ENCODE measurements around the gene TPCN2.

TPCN2 gene

DNA sequence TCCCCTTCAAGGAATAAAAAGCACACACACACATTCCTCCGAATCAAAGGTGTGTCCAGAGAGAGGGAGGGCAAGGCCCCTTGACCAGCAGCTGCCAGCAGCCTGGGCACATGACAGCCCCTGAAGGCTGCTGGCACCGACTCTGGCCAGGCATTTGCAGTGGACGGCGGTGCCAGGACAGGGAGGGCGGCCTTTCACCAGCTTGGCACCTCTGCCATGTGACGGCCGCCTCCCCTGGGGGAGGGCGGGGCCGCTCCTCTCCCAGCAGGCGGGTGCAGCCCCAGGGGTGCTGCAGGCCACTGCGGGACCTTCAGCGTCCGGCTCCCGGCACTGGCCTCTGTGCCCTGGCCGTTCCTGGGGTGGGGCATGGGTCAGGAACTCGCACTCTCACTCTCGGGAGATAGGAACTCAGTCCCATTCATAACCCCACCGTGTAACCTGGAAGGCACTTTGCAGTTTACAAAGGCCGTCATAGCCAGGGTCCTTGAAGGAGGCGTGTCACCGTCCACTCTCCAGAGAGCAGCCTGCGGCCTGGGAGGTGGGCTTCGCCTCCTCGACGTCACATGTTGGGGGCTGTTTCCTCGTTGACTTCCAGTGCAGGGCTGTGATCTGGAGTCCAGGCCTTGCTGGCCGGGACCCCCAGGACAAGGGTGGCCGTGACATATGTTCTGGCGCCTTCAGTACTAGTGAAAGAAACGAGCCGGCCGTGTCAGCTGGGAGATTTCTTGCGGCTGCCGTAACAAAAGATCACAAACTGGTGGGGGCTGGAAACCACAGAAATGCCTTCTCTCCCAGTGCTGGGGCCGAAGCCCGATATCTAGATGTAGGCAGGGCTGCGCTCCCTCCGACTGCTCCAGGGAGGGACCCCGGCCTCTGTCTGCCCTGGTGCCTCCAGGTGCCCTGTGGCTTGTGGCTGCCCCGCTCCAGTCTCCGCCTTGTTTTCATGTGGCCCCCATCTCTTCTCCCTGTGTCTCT lies 67.1 kb downstream of the TPCN2 start:
- Histone ChIP-seq H3K27ac (ENCODE audit: insufficient read depth in 1 of 2, low read depth in 1 of 2, low read length in 2 of 2, poor library complexity in 1 of 2, severe bottlenecking in 2 of 2) (no peak overlapping the region), H3K36me3 (ENCODE audit: control insufficient read depth in 4 of 4, insufficient read depth in 4 of 4, low read length in 3 of 4) (no peaks in the 10 kb centered on the region), H3K27me3 (replicated peaks in 2 of 5; ENCODE audit: control insufficient read depth in 4 of 5, insufficient read depth in 5 of 5, low read length in 4 of 5) (peaks cover 0 to 2% (median 0%) of the 10 kb centered on the region in 5 experiments), H3K9me3 (ENCODE audit: control extremely low read depth in 1 of 5, control insufficient read depth in 4 of 5, insufficient read depth in 2 of 5, low read depth in 1 of 5, low read length in 4 of 5) (peaks cover 0 to 2% (median 0%) of the 10 kb centered on the region in 5 experiments), H3K4me3 (ENCODE audit: control insufficient read depth in 1 of 7, extremely low read depth in 1 of 7, insufficient read depth in 4 of 7, low read depth in 2 of 7, low read length in 6 of 7) (no peak overlapping the region), H3K4me1 (ENCODE audit: control extremely low read depth in 1 of 4, control insufficient read depth in 4 of 4, insufficient read depth in 4 of 4, low read length in 3 of 4) (peaks cover 0 to under 1% (median under 1%) of the 10 kb centered on the region in 4 experiments)
- 94% methylated on average over 41 of the region's 41 CpGs for WGBS (ENCODE audit: insufficient coverage)
- DNase-seq, result no peak
- ChIA-PET POLR2A (no interaction called here), CTCF (interaction anchor here (1.1 to 3.5 kb wide), 4 partner anchors 11 to 556 kb away, joined by 3 to 14 read pairs (median 3); no protein-coding TSS in a partner anchor)

DNA sequence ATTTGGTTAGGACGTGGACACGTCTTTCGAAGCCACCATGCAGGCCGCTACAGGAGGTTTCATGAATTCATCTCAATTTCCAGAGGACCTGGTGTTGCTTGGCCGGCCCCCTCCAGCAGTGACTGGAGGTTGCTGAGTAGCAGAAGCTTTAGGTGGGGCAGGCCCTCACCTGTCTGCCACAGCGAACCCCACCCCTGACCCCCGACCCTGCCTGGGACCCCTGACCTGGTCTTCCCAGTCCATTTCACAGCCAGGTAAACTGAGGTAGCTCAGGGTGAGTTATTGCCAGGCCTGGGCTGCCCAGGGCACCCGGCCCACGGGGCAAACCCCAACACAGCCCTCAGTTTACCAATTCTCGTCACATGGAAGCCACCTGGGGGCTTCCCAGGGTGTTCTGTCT lies 67.9 kb downstream of the TPCN2 start:
- CTCF ChIA-PET, result no interaction called here
- DNase-seq, result no peak
- H3K27ac ChIP-seq (ENCODE audit: insufficient read depth in 1 of 2, low read depth in 1 of 2, low read length in 2 of 2, poor library complexity in 1 of 2, severe bottlenecking in 2 of 2), result no peak overlapping the region
- H3K4me1 ChIP-seq (ENCODE audit: control extremely low read depth in 1 of 4, control insufficient read depth in 4 of 4, insufficient read depth in 4 of 4, low read length in 3 of 4), result peaks cover 0 to 7% (median 3%) of the 10 kb centered on the region in 4 experiments
- no peaks in the 10 kb centered on the region for H3K36me3 ChIP-seq (ENCODE audit: control insufficient read depth in 4 of 4, insufficient read depth in 4 of 4, low read length in 3 of 4)
- no peak overlapping the region for H3K4me3 ChIP-seq (ENCODE audit: control insufficient read depth in 1 of 7, extremely low read depth in 1 of 7, insufficient read depth in 4 of 7, low read depth in 2 of 7, low read length in 6 of 7)
- POLR2A ChIA-PET, result no interaction called here
- 91% methylated on average over 9 of the region's 10 CpGs for WGBS (ENCODE audit: insufficient coverage)
- peaks cover 0 to 2% (median 0%) of the 10 kb centered on the region in 5 experiments for H3K9me3 ChIP-seq (ENCODE audit: control extremely low read depth in 1 of 5, control insufficient read depth in 4 of 5, insufficient read depth in 2 of 5, low read depth in 1 of 5, low read length in 4 of 5)
- no peaks in the 10 kb centered on the region for H3K27me3 ChIP-seq (replicated peaks in 2 of 5; ENCODE audit: control insufficient read depth in 4 of 5, insufficient read depth in 5 of 5, low read length in 4 of 5)

GRCh38 chr11:69119190-69119589 lies 70.5 kb downstream of the TPCN2 start:
- H3K36me3 ChIP-seq (ENCODE audit: control insufficient read depth in 4 of 4, insufficient read depth in 4 of 4, low read length in 3 of 4), result no peaks in the 10 kb centered on the region
- H3K4me1 ChIP-seq (ENCODE audit: control extremely low read depth in 1 of 4, control insufficient read depth in 4 of 4, insufficient read depth in 4 of 4, low read length in 3 of 4), result peaks cover 0 to 20% (median 14%) of the 10 kb centered on the region in 4 experiments
- DNase-seq, result no peak
- WGBS (ENCODE audit: insufficient coverage), result 43% methylated on average over 1 of the region's 2 CpGs
- H3K27me3 ChIP-seq (replicated peaks in 2 of 5; ENCODE audit: control insufficient read depth in 4 of 5, insufficient read depth in 5 of 5, low read length in 4 of 5), result no peaks in the 10 kb centered on the region
- peaks cover 0 to 2% (median 0%) of the 10 kb centered on the region in 5 experiments for H3K9me3 ChIP-seq (ENCODE audit: control extremely low read depth in 1 of 5, control insufficient read depth in 4 of 5, insufficient read depth in 2 of 5, low read depth in 1 of 5, low read length in 4 of 5)
- H3K4me3 ChIP-seq (ENCODE audit: control insufficient read depth in 1 of 7, extremely low read depth in 1 of 7, insufficient read depth in 4 of 7, low read depth in 2 of 7, low read length in 6 of 7), result no peak overlapping the region
- ChIA-PET POLR2A (no interaction called here), CTCF (no interaction called here)
- no peak overlapping the region for H3K27ac ChIP-seq (ENCODE audit: insufficient read depth in 1 of 2, low read depth in 1 of 2, low read length in 2 of 2, poor library complexity in 1 of 2, severe bottlenecking in 2 of 2)

GRCh38 chr11:69120096-69120875 lies 71.6 kb downstream of the TPCN2 start:
- no peaks in the 10 kb centered on the region for H3K36me3 ChIP-seq (ENCODE audit: control insufficient read depth in 4 of 4, insufficient read depth in 4 of 4, low read length in 3 of 4)
- no peak for DNase-seq
- CTCF ChIA-PET, result no interaction called here
- peaks cover 0 to 2% (median 0%) of the 10 kb centered on the region in 5 experiments for H3K9me3 ChIP-seq (ENCODE audit: control extremely low read depth in 1 of 5, control insufficient read depth in 4 of 5, insufficient read depth in 2 of 5, low read depth in 1 of 5, low read length in 4 of 5)
- no peak overlapping the region for H3K27ac ChIP-seq (ENCODE audit: insufficient read depth in 1 of 2, low read depth in 1 of 2, low read length in 2 of 2, poor library complexity in 1 of 2, severe bottlenecking in 2 of 2)
- WGBS (ENCODE audit: insufficient coverage), result 94% methylated on average over 17 of the region's 21 CpGs
- no peak overlapping the region for H3K4me3 ChIP-seq (ENCODE audit: control insufficient read depth in 1 of 7, extremely low read depth in 1 of 7, insufficient read depth in 4 of 7, low read depth in 2 of 7, low read length in 6 of 7)
- H3K4me1 ChIP-seq (ENCODE audit: control extremely low read depth in 1 of 4, control insufficient read depth in 4 of 4, insufficient read depth in 4 of 4, low read length in 3 of 4), result peaks cover 0 to 20% (median 14%) of the 10 kb centered on the region in 4 experiments
- no peaks in the 10 kb centered on the region for H3K27me3 ChIP-seq (replicated peaks in 2 of 5; ENCODE audit: control insufficient read depth in 4 of 5, insufficient read depth in 5 of 5, low read length in 4 of 5)
- POLR2A ChIA-PET, result no interaction called here

DNA sequence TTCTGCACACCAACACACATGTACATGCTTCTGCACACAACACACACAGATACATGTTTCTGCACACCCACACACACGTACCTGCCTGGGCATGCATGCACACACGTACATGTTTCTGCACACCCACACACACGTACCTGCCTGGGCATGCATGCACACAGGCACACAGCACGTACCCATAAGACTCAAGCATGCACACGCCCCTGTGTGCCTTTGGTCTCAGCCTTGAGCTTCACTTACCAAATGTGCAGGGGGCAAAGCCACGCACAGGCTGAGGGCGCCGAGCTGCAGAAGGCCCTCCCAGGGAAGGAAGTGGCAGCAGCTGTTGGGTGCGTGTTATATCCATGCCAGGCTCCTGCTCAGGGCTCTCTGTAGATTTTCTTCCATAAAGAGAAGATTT lies 72.3 kb downstream of the TPCN2 start:
- H3K36me3 ChIP-seq (ENCODE audit: control insufficient read depth in 4 of 4, insufficient read depth in 4 of 4, low read length in 3 of 4), result no peaks in the 10 kb centered on the region
- ChIA-PET POLR2A (interaction anchor here (0.7 kb wide), 1 partner anchor 12 kb away, joined by 3 read pairs; no protein-coding TSS in a partner anchor), CTCF (no interaction called here)
- H3K27ac ChIP-seq (ENCODE audit: insufficient read depth in 1 of 2, low read depth in 1 of 2, low read length in 2 of 2, poor library complexity in 1 of 2, severe bottlenecking in 2 of 2), result no peak overlapping the region
- 50% methylated on average over 8 of the region's 9 CpGs for WGBS (ENCODE audit: insufficient coverage)
- peak in 2 of 3 donors; percentile 26 to 37 for DNase-seq
- H3K4me1 ChIP-seq (ENCODE audit: control extremely low read depth in 1 of 4, control insufficient read depth in 4 of 4, insufficient read depth in 4 of 4, low read length in 3 of 4), result peaks cover 0 to 20% (median 14%) of the 10 kb centered on the region in 4 experiments
- no peak overlapping the region for H3K4me3 ChIP-seq (ENCODE audit: control insufficient read depth in 1 of 7, extremely low read depth in 1 of 7, insufficient read depth in 4 of 7, low read depth in 2 of 7, low read length in 6 of 7)
- peaks cover 0 to 2% (median 0%) of the 10 kb centered on the region in 5 experiments for H3K9me3 ChIP-seq (ENCODE audit: control extremely low read depth in 1 of 5, control insufficient read depth in 4 of 5, insufficient read depth in 2 of 5, low read depth in 1 of 5, low read length in 4 of 5)
- no peaks in the 10 kb centered on the region for H3K27me3 ChIP-seq (replicated peaks in 2 of 5; ENCODE audit: control insufficient read depth in 4 of 5, insufficient read depth in 5 of 5, low read length in 4 of 5)

DNA sequence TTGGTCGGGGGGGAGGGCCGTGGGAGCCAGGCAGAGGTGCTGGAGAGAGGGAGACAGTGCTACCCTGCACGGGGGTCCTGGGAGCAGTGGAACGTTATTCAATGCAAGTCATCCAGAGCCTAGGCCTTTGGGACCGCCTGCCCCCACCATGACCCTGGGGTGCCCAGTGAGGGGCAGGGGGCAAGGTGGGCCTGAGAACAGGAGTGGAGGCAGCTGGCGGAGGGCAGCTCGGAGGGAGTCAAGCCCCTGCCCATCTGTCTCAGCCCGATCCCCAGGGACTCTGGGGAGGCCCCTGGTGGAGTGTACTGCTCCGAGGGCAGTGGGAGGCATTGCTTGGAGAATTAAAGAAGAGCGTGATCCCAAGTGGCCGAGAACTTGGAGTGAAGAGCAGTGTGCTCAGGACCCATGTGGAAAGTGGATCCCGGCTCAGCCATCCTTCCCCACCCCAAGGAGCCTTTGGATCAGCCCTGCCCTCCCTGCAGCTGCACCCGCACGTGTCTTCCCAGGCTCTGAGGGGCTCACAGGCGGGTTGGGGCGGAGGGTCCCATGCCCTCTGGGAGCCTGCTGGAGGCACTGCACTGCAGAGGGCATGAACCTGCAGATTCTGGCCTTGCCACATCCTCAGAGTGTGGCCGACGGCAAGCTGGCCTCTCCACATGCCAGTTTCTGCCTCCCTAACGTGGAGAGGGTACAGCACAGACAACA lies 73.0 kb downstream of the TPCN2 start:
- Histone ChIP-seq H3K36me3 (ENCODE audit: control insufficient read depth in 4 of 4, insufficient read depth in 4 of 4, low read length in 3 of 4) (no peaks in the 10 kb centered on the region), H3K9me3 (ENCODE audit: control extremely low read depth in 1 of 5, control insufficient read depth in 4 of 5, insufficient read depth in 2 of 5, low read depth in 1 of 5, low read length in 4 of 5) (peaks cover 0 to 2% (median 0%) of the 10 kb centered on the region in 5 experiments), H3K4me3 (ENCODE audit: control insufficient read depth in 1 of 7, extremely low read depth in 1 of 7, insufficient read depth in 4 of 7, low read depth in 2 of 7, low read length in 6 of 7) (no peak overlapping the region), H3K27ac (ENCODE audit: insufficient read depth in 1 of 2, low read depth in 1 of 2, low read length in 2 of 2, poor library complexity in 1 of 2, severe bottlenecking in 2 of 2) (no peak overlapping the region), H3K4me1 (ENCODE audit: control extremely low read depth in 1 of 4, control insufficient read depth in 4 of 4, insufficient read depth in 4 of 4, low read length in 3 of 4) (peaks cover 0 to 20% (median 14%) of the 10 kb centered on the region in 4 experiments), H3K27me3 (replicated peaks in 2 of 5; ENCODE audit: control insufficient read depth in 4 of 5, insufficient read depth in 5 of 5, low read length in 4 of 5) (no peaks in the 10 kb centered on the region)
- no peak for DNase-seq
- 92% methylated on average over 16 of the region's 19 CpGs for WGBS (ENCODE audit: insufficient coverage)
- ChIA-PET POLR2A (interaction anchor here (0.7 kb wide), 1 partner anchor 12 kb away, joined by 3 read pairs; no protein-coding TSS in a partner anchor), CTCF (no interaction called here)
